SHP77 treated with DMSO at 0.1 percent for 48 hours (cell line): ENCODE results near the gene TOMM5.
"Not testable (repeated sequence)": the region's sequence is repeated elsewhere in the genome, so short reads cannot be mapped to it uniquely, and the experiment has no call there.

Source experiments
- DNase-seq: peaks from one replicate; lab custom pipeline; 2025; lab: John Stamatoyannopoulos, UW

Gene TOMM5

GRCh38 chr9:37611014-37611413, 18.6 kb upstream of the TOMM5 start:
- no peak for DNase-seq

GRCh38 chr9:37609735-37610397, 17.5 kb upstream of the TOMM5 start:
- DNase-seq, result no peak

DNA sequence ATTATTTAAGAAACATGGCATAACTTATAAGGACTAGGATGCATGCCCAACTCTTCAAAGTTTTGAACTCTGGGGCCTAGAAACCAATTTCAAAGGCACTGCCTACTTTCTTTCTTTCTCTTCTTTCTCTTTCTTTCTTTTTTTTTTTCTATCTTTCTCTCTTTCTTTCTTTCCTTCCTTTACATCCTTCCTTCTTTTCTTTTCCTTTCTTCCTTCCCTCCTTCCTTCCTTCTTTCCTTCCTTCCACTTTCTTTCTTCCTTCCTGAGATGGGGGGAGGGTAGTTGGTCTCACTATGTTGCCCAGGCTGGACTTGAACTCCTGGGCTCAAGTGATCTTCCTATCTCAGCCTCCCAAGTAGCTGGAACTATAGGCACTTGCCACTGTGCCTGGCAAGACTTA, 15.9 kb upstream of the TOMM5 start:
- DNase-seq, result no peak

DNA sequence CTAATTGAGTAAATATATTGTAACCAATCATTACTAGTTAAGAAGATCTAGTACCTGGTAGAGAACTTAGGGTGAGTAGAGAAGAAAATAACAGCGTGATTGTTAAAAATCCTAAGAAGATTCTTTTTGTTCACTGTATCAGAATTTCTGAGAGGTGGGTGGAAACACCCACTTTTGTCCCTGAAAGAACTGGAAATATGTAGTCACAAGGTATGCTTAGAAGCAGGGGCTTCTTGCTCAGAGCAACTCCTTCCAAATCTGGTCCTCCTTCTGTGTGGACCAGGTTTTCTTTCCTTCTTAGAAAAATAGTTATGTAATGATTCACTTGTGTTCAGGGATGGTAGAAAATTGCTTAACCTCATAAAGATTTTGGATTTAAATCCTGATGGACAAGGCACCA, 11.9 kb upstream of the TOMM5 start:
- DNase-seq, result no peak

DNA sequence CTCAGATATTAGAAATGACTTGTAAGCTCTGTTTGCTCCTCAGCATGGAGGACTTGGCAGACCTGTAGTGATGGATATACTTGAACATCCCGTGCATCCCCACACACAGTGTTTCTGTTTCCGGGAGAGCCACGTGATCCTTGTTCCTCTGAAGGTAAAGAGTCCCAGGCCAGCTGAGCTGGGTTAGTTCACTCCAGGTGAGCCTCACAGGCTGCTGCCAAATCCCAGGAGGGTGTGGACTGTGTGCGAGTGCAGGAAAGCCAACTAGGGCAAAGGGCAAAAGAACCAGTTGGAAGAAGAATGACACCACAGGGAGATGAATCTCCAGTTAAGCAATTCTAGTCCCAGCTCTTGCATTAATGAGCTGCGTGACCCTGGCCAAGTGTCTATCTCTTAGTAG, 10.4 kb upstream of the TOMM5 start:
- no peak for DNase-seq

DNA sequence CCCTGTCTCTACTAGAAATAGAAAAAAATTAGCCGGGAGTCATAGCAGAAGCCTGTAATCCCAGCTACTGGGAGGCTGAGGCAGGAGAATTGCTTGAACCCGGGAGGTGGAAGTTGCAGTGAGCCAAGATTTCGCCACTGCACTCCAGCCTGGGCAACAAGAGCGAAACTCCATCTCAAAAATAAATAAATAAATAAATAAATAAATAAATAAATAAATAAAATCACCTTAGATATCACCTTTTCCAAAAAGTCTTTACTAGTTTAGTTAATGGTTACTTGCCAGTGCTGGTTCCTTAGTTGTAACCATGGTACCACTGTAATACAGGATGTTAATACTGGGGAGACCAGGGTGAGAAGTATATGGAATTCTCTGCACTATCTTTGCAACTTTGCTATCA, 9.7 kb upstream of the TOMM5 start:
- DNase-seq, result not testable (repeated sequence)

DNA sequence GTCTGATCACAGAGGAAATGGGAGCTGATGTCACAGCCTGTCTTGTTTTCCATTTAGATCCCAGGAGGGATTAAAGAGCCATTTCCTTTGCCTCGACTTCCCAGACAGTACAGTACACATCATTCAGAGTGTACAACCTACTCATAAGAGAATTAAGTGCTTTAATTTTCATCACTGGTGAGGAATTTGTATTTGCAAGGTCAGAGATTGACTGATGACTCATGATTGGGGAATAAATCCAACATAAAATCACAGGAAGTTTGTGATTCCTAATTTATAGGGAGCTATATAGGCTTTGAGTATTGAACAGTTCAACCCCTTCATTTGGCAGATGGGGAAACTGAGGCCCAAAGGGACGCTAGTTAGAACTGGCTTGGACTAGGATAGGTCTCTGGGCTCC, 4.1 kb upstream of the TOMM5 start:
- DNase-seq, result no peak

- no peak for DNase-seq
Measured at GRCh38 chr9:37593883-37594448, 1.6 kb upstream of the TOMM5 start.

DNA sequence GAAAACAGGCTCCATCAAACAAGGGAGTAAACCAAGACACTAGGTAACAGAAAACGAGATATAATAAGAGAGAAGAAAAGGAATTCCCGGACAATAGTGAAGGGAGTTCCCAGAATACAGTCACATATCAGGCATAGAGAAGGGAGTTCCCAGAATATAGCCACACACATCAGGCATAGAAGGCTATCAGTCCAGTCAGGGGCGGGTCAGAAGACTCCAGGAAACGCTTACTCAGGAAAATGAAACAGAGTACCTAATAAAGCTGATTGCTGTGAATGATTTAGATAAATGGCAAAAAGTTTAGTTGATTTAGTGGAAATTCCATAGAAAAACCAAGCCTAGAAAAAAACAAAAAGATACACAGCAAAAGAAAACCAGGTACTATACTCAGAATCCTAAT, 4.9 kb downstream of the TOMM5 start:
- DNase-seq, result no peak

- DNase-seq, result no peak
Measured at GRCh38 chr9:37583522-37584121, 8.8 kb downstream of the TOMM5 start.

GRCh38 chr9:37582548-37583157, 9.7 kb downstream of the TOMM5 start:
- DNase-seq, result no peak

DNA sequence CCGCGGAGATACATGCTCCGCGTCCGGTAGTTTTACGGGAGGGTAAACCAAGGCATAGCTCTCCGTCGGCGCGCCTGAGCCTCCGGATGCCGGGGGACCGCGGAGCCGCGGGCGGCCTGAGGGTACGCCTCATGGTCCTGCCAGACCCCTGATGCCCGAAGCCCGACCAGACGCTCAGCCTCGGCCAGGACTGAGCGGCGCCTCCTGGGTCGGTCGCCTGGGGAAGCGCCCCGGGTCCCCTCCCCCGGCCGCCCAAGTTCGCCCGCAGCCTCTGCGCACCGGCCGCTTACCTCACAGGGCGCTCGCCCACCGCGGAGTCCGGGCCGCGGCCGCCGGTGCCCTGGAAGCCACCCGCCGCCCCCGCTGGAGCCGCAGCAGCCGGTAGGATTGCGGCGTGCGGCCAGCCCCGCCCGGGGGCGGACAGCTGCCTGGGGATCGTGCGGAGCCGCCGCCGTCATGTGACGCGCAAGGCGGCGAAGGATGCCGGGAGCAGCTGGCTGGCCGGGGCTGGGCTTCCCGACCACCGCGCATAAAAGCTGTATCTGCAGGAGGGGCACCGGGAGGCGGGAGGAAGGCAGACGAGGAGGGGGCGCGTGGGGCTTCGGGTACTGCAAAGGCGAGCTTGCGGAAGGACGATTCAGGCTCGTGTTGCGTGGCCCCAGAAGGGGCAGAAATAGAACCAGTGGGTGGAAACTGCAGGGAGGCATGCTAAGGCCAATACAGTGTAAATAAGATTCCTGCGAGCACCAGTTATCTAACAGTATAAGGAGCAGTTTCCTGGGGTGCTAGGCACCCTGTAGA, 16.3 kb downstream of the TOMM5 start, which contains the start of gene FBXO10:
Gene FBXO10, minus strand, starts transcription at position 460 of the 801 bp plus-strand sequence. CDS start 34,612 bp downstream, outside the sequence.
- DNase-seq, result peak; percentile 36

DNA sequence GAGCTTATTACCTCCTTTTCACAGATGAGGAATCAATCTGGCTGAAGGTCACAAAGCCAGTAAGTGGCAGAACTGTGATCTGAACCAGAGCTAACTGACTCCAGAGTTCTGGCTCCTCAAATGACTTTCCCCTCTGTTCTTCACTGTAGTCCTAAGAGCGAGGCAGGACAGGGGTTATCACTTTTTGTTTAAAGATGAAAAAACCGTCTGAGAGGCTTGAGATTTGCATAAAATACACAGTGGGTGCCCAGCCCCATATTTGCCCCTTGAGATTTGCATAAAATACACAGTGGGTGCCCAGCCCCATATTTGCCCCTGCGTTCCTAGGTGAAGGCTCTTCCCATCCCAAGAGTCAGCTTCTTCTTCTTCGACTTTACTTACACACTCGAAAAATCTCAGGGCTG, 16.9 kb downstream of the TOMM5 start:
- DNase-seq, result no peak

DNA sequence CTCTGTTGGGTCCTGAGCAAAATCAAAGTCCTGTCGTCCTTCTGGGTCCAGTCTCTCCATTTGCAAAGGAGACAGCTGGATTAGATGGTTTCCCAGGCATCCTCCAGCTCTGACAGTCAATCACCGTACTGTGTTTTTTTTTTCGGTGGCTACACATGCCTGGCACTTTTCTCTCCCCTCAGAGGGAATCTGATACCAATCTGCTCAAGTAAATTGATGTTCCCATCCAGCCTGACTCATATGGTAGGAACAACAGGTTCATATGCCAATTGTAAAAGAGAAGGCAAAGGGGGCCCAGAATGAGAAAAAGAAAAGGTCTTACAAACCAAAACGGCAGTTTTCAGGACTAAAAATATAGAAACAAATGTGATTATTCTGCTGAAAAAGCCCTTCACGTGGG, 17.4 kb downstream of the TOMM5 start:
- no peak for DNase-seq

- no peak for DNase-seq
Measured at GRCh38 chr9:37574241-37574721, 18.1 kb downstream of the TOMM5 start.

DNA sequence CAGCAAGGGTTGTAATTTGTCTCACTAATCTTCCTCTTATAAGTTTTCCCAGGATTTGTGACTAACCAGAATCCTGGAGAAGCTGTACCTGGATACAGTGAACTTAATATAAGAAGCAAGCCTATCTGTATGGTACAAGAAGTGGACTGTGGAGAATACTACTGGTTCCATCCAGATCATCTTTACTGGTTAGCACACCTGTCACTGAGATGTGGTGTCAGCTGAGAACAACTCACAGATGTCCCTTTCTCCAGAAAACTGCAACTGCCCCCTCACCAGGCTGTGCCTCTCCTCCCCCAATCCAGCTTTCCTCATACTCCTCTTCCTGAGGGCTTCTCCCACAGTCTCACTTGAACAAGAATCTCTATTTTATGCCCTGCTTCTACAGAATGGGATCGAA, 21.1 kb downstream of the TOMM5 start:
- no peak for DNase-seq

DNA sequence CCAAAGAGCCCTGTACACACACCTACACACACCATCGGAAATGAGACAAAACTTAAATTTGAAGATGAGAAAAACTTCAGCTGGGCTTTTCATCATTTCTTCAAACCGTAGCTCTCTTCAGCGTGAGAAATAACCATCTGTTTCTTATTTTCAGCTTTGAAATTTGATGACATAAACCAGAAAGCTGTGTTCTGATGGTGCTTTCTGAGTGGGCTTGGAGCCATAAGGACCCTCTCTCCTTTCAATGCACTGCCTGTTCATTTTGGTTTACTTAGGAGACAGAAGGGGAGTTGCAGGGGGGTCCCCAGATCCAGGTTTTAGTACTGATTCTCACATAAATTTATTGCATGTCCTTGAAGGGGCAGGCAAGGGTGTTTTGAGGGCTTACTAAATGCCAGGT, 25.7 kb downstream of the TOMM5 start:
- no peak for DNase-seq

DNA sequence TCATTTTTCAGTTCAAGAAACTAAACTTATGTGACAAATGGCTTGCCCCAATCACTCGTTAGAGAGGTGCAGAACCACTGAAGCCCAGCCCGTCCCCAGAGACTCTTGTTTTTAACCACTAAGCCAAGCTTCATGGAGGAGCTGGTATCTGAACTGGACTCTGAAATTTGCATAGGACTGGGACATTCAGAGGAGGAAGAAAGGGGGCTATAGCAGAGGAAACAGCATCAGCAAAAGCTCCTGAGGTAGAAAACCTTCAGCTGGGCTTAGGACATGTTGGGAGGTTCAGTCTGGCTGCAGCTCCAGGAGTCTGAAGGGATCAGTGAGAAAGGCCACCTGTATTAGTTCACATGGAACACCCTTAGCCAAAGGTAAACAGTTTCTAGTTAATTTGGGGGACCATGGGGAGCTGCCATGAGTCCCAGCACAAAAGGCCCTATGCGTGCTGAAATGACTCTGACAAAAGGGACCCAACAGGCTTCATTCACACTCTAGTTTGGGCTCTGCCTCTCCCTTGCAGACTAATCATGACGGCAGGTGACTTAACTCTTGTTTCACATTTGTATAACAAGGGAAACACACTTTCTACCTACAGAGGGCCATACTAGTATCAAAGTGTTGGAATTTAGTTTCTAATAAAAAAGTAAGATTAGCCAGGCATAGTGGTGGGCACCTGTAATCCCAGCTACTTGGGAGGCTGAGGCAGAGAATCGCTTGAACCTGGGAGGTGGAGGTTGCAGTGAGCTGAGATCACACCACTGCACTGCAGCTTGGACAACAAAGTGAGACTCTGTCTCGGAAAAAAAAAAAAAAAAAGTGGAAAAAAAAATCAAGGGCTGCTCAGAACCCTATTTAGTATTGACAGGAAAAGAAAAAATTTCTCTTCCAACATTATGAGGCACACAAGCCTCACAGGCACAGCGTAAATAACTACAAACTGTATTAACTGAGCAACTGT, 26.5 kb downstream of the TOMM5 start:
- no peak for DNase-seq

DNA sequence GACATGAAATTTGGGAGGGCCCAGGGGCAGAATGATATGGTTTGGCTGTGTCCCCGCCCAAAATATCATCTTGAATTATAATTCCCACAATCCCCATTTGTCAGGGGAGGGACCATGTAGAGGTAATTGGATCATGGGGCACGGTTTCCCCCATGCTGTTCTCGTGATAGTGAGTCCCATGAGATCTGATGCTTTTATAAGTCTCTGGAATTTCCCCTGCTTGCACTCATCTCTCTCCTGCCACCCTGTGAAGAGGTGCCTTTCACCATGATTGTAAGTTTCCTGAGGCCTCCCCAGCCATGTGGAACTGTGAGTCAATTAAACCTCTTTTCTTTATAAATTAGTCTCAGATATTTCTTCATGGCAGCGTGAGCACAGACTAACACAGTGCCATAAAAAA, 27.5 kb downstream of the TOMM5 start:
- no peak for DNase-seq

- no peak for DNase-seq
Measured at GRCh38 chr9:37563806-37564513, 28.4 kb downstream of the TOMM5 start.
